Heart left ventricle (tissue), 16 donors: ENCODE data around the gene KNDC1. TPM values are rescaled to one million over a fixed set of nuclear protein-coding genes. Genes with fewer than 3 reads are reported as not detected.

Experiments used
- ATAC-seq, 4 donors: fragments of 200-7000 bp; cut with Tn5 transposase; one replicate each; pipeline ENCODE4 v1.9.1; 2020 to 2022; ENCODE audit warnings: moderate library complexity in 4 of 4, mild to moderate bottlenecking in 3 of 4, moderate number of reproducible peaks in 1 of 4
- DNase-seq, 5 donors: peaks; one replicate each; pipeline ENCODE4 v3.0.0-alpha.2; 2020
- H3K27ac ChIP-seq, 12 donors: fragments of 200-600 bp; sonication (generic) in 4 of 12; one replicate each; pipeline versions ENCODE4 v1.5.0 to v1.8.0; 2016 to 2022; ENCODE audit warnings: mild to moderate bottlenecking in 2 of 12
- H3K27me3 ChIP-seq, 9 donors: fragments of 200-600 bp; sonication (generic) in 2 of 9; one replicate each; pipeline versions ENCODE4 v1.5.1 to v1.8.0; 2016 to 2022; ENCODE audit warnings: mild to moderate bottlenecking in 3 of 9
- H3K36me3 ChIP-seq, 9 donors: fragments of 200-600 bp; sonication (generic) in 2 of 9; one replicate each; pipeline versions ENCODE4 v1.5.0 to v1.8.0; 2018 to 2022; ENCODE audit warnings: mild to moderate bottlenecking in 2 of 9
- H3K4me1 ChIP-seq, 12 donors: fragments of 200-600 bp; sonication (generic) in 4 of 12; one replicate each; pipeline versions ENCODE4 v1.5.0 to v1.8.0; 2016 to 2022; ENCODE audit warnings: mild to moderate bottlenecking in 3 of 12
- H3K4me3 ChIP-seq, 12 donors: fragments of 200-600 bp; sonication (generic) in 4 of 12; one replicate each; pipeline versions ENCODE4 v1.5.0 to v1.8.0; 2017 to 2022; ENCODE audit warnings: mild to moderate bottlenecking in 9 of 12, moderate library complexity in 4 of 12
- H3K9me3 ChIP-seq, 12 donors: fragments of 200-600 bp; sonication (generic) in 4 of 12; one replicate each; pipeline versions ENCODE4 v1.5.0 to v1.8.0; 2016 to 2022; ENCODE audit warnings: mild to moderate bottlenecking in 1 of 12
- CTCF ChIP-seq, 12 donors: fragments of 200-600 bp; sonication (generic) in 4 of 12; IDR thresholded peaks; one replicate each; pipeline versions ENCODE4 v1.5.0 to v1.8.0; 2018 to 2022; ENCODE audit warnings: antibody characterized with exemption in 12 of 12, mild to moderate bottlenecking in 5 of 12
- POLR2A ChIP-seq, 2 donors: fragments of 450-650 bp; IDR thresholded peaks; one replicate each; pipeline ENCODE4 v1.6.1; 2017; ENCODE audit warnings: antibody characterized with exemption in 2 of 2, mild to moderate bottlenecking in 2 of 2, moderate library complexity in 2 of 2
- WGBS, 4 donors: extraction: QIAGEN DNeasy Blood & Tissue Kit in 2 of 4; methylation state at CpG; one replicate each; pipeline versions ENCODE4 v1.1.5 to v1.1.7; 2013 to 2018; 5-methylcytosine and 5-hydroxymethylcytosine counted together
- intact Hi-C, 10 donors: fragments of 100-400 bp; cut with DNase I; formaldehyde crosslinking; loops; one replicate each; pipeline versions ENCODE4 v1.11.1 to v1.14.2; 2022
- polyA plus RNA-seq, 2 donors: library from polyadenylated mRNA; stranded (reverse); fragments of 200-250 nt; gene quantifications; one replicate each; pipeline ENCODE4 v1.2.3, GENCODE V29; 2013
- total RNA-seq, 9 donors: library from RNA; depleted of rRNA in 2 of 9; stranded (reverse); fragments of >200 nt in 2 of 9; fragmentation: NEBNext Ultra II Directional in 3 of 9; extraction: Animal tissue kit (Norgen Biotek cat#: 25700) in 3 of 9; gene quantifications; one replicate each; pipeline versions ENCODE4 v1.1.0 to v1.2.4, GENCODE V29; 2016 to 2023
- donor health status: ischemic (EF 13 %, LVEDD 7.1; RV severe dilation, severe dysfunction).
- donor health status: healthy with polysubstance abuse.
- donor health status: DM: no; HTN: yes; CAD: no.
- donor health status: DM: no; HTN: no; CAD: no.
- donor health status: ischemic (EF 25% LVEDD 6.9; RV normal size, moderate dysfunction).
- donor health status: ischemic (EF 25% LVEDD 5.7; RV mildly dilated, moderate dysfunction).
- donor health status: healthy.
- donor health status: DM: yes; HTN: yes; CAD: no.
- donor health status: ischemic (EF 35%, LVEDD 5.7; RV mildly dilated, moderate dysfunction).
- donor health status: nonischemic (EF 11% LVEDD 7.7; RV severe dilation, severe dysfunction).
- donor health status: DM: yes; HTN: yes; CAD: no.
- donor health status: PGD.
- donor health status: ischemic (EF 29% LVEDD 5.4; RV normal size, mild dysfunction).
- donor health status: nonischemic (EF 23%, LVEDD 6.1; RV moderate dilation, normal function).

KNDC1 gene
- total and polyA plus RNA-seq, 11 donors = 0.04 to 2.9 (median 0.10) TPM; not detected in 3

GRCh38 chr10:133166504-133166827 lies 6.4 kb downstream of the KNDC1 start:
- H3K27ac ChIP-seq = no peak overlapping the region
- H3K27me3 ChIP-seq = peaks cover 4 to 42% (median 17%) of the 10 kb centered on the region in 9 donors

DNA sequence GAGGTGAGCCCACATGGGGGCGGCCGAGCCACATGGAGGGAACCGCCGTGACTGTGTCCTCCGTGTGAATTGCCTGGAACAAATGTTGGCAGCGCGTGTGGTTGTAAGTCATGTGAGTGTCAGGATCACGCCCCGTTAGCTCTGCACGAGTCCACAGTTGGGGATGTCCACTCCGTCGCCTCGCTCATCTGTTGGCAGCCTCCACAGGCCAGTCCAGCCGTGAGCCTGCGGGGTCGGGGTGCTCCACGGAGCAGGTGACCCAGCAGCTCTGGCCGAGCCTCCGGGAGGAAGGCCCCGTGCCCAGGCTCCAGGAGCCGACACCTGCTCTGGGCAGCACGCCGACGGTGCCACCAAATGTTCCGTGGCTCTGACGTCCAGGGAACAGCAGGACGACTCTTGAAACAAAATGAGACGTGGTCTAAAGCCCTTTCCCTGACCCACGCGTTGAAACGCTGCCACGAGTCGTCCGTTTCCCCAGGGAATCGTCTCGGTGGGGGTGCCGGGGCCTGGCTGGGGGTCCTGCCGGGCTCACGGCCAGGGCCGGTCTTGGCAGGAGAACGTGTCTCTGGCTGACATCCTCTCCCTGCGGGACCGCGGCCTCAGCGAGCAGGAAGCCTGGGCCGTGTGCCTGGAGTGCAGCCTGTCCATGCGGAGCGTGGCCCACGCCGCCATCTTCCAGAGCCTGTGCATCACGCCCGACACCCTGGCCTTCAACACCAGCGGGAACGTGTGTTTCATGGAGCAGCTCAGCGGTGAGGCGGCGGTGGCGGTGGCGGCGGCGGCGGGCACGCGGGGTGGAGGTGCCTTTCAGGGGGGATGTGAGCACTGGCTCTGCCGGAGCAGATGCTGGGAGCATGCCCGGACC lies 7.0 kb downstream of the KNDC1 start:
- Histone ChIP-seq H3K4me3 (no peak overlapping the region), H3K27ac (no peak overlapping the region), H3K27me3 (peaks cover 0 to 42% (median 11%) of the 10 kb centered on the region in 9 donors), H3K9me3 (no peaks in the 10 kb centered on the region), H3K36me3 (no peaks in the 10 kb centered on the region), H3K4me1 (no peaks in the 10 kb centered on the region)
- DNase-seq (peak in 2 of 5 donors; percentile 33 to 67), ATAC-seq (no peak)
- intact Hi-C loops = no loop called here
- TF ChIP-seq CTCF (IDR thresholded peaks at IDR 0.05) = no peak
- WGBS, 4 donors = 77 to 84% (median 80%) methylated on average over 47 to 66 of the region's 66 CpGs

More at GRCh38 chr10:133166504-133166827, 6.4 kb downstream of the KNDC1 start:
- intact Hi-C loops = no loop called here
- Histone ChIP-seq H3K36me3 (no peaks in the 10 kb centered on the region), H3K4me3 (no peak overlapping the region), H3K4me1 (peaks cover 0 to 5% (median under 1%) of the 10 kb centered on the region in 12 donors), H3K9me3 (no peaks in the 10 kb centered on the region)
- TF ChIP-seq CTCF (IDR thresholded peaks at IDR 0.05) = no peak
- TF ChIP-seq POLR2A (IDR thresholded peaks at IDR 0.05) = no peak
- 91 to 94% (median 91%) methylated on average over 8 to 11 of the region's 11 CpGs for WGBS, 4 donors
- peak in 1 of 5 donors; percentile 12 for DNase-seq
- ATAC-seq = no peak

DNA sequence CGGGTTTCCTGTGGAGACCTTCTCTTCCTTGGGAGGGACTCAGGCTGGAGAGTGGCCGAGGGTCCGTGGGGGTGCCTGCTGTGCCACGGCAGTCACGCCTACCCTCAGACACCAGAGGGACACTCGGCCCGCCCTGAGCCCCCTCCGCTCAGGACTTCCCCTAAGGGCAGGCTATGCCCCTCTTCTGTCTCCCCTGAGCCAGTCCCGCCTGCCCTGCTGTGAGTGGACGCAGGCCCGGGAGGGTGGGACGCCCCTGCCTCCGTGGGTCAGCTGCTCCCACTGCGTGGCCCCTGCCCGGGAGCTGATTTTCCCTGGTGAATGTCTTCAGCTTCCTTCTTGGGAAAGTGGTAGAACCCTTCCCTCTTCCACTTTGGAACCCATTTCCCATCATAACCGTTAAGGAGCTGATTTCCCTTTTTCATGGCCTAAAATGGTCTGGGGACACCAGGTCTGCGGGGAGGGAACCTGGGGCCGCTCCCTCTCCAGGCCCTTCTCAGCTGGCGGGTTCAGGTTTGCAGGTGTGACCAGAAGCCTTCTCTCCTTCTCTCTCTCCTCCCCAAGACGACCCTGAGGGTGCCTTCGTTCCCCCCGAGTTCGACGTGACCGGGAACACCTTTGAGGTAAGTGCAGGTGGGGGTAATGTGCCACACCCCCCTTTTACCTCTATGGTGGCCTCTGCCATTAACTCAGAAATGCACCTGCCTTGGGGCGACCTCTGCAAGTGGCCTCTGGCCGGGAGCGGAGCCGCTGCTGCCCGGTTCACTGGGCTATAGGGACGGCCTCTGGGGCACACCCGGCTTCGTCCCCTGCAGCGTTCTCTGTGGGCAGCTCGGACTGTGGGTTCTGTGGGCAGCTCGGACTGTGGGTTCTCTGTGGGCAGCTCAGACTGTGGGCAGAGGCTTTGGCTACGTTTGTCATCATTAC lies 7.9 kb downstream of the KNDC1 start:
- intact Hi-C loops = no loop called here
- peaks cover 0 to 35% (median 6%) of the 10 kb centered on the region in 9 donors for H3K27me3 ChIP-seq
- no peaks in the 10 kb centered on the region for H3K4me1 ChIP-seq
- WGBS, 4 donors = 85 to 90% (median 87%) methylated on average over 37 of the region's 37 CpGs
- ATAC-seq = no peak
- H3K4me3 ChIP-seq = no peak overlapping the region
- peak in 1 of 5 donors; percentile 24 for DNase-seq
- no peaks in the 10 kb centered on the region for H3K36me3 ChIP-seq
- TF ChIP-seq POLR2A (IDR thresholded peaks at IDR 0.05) (no peak), CTCF (IDR thresholded peaks at IDR 0.05) (no peak)
- no peak overlapping the region for H3K27ac ChIP-seq
- H3K9me3 ChIP-seq = no peaks in the 10 kb centered on the region

GRCh38 chr10:133168617-133169031 lies 8.6 kb downstream of the KNDC1 start:
- intact Hi-C loops = no loop called here
- TF ChIP-seq POLR2A (IDR thresholded peaks at IDR 0.05) (no peak), CTCF (IDR thresholded peaks at IDR 0.05) (no peak)
- Histone ChIP-seq H3K36me3 (no peaks in the 10 kb centered on the region), H3K27me3 (peaks cover 0 to 32% (median 3%) of the 10 kb centered on the region in 9 donors), H3K9me3 (no peaks in the 10 kb centered on the region), H3K27ac (no peak overlapping the region), H3K4me3 (no peak overlapping the region), H3K4me1 (no peaks in the 10 kb centered on the region)
- DNase-seq = peak in 1 of 5 donors; percentile 21
- whole genome bisulfite sequencing, 4 donors = 77 to 86% (median 82%) methylated on average over 8 to 14 of the region's 14 CpGs
- no peak for ATAC-seq
